Vagina (tissue), 2 donors: ENCODE results near the gene RNF112.

Experiments
- POLR2A ChIP-seq, 2 donors: fragments of 450-650 bp; IDR thresholded peaks; one replicate each; pipeline ENCODE4 v1.6.1; 2017; ENCODE audit warnings: antibody characterized with exemption in 2 of 2, mild to moderate bottlenecking in 2 of 2, moderate library complexity in 2 of 2
- TF ChIP-seq, protein P1 (sequence below), 3 experiments: fragments of 450-650 bp in 2 of 3; fragments of 200-600 bp in 1 of 3; sonication (generic) in 1 of 3; IDR thresholded peaks; one replicate each; pipeline ENCODE4 v1.5.1; 2017 to 2019; ENCODE audit warnings: antibody characterized with exemption in 3 of 3, mild to moderate bottlenecking in 2 of 3, moderate library complexity in 2 of 3

DNA sequence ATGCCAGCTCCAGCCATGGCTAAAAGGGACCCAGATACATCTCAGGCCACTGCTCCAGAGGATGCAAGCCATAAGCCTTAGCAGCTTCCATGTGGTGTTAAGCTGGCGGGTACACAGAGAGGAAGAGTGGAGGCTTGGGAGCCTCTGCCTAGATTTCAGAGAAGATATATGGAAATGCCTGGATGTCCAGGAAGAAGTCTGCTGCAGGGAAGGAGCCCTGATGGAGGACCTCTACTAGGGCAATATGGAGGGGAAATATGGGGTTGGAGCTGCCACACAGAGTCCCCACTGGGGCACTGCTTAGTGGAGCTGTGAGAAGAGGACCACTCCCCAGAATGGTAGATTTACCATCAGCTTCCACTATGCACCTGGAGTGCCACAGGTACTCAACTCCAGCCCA, 32.1 kb downstream of the RNF112 start:
- TF ChIP-seq, protein P1, sequence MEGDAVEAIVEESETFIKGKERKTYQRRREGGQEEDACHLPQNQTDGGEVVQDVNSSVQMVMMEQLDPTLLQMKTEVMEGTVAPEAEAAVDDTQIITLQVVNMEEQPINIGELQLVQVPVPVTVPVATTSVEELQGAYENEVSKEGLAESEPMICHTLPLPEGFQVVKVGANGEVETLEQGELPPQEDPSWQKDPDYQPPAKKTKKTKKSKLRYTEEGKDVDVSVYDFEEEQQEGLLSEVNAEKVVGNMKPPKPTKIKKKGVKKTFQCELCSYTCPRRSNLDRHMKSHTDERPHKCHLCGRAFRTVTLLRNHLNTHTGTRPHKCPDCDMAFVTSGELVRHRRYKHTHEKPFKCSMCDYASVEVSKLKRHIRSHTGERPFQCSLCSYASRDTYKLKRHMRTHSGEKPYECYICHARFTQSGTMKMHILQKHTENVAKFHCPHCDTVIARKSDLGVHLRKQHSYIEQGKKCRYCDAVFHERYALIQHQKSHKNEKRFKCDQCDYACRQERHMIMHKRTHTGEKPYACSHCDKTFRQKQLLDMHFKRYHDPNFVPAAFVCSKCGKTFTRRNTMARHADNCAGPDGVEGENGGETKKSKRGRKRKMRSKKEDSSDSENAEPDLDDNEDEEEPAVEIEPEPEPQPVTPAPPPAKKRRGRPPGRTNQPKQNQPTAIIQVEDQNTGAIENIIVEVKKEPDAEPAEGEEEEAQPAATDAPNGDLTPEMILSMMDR (IDR thresholded peaks at IDR 0.05): no peak
- TF ChIP-seq POLR2A (IDR thresholded peaks at IDR 0.05): no peak
